Stimulated activated CD8-positive, alpha-beta memory T cell treated with anti-CD3 and anti-CD28 coated beads, Interleukin-4, amount 100 ng/mL, for 24 hours (primary cell): Measurements from ENCODE around the gene ANOS1.
"Not testable (repeated sequence)": the region's sequence is repeated elsewhere in the genome, so short reads cannot be mapped to it uniquely, and the experiment has no call there.

Source experiments
- DNase-seq: peaks from one replicate; pipeline ENCODE4 v3.0.0-alpha.2; 2020; ENCODE audit warnings: low read depth

ANOS1 gene

GRCh38 chrX:8627796-8628195 is 104.1 kb downstream of the ANOS1 start:
- no peak for DNase-seq

GRCh38 chrX:8607326-8607725 is 124.6 kb downstream of the ANOS1 start:
- no peak for DNase-seq

- no peak for DNase-seq
These were observed 127.8 kb downstream of the ANOS1 start for GRCh38 chrX:8604131-8604530.

GRCh38 chrX:8591501-8591900 is 140.4 kb downstream of the ANOS1 start:
- no peak for DNase-seq

GRCh38 chrX:8586953-8587352 is 145.0 kb downstream of the ANOS1 start:
- no peak for DNase-seq

- no peak for DNase-seq
These were observed 152.3 kb downstream of the ANOS1 start for GRCh38 chrX:8579602-8580001.

GRCh38 chrX:8576821-8577220 is 155.1 kb downstream of the ANOS1 start:
- no peak for DNase-seq

GRCh38 chrX:8565729-8566128 is 166.2 kb downstream of the ANOS1 start:
- no peak for DNase-seq

- no peak for DNase-seq
These were observed 183.5 kb downstream of the ANOS1 start for GRCh38 chrX:8548446-8548845.

- no peak for DNase-seq
These were observed 185.2 kb downstream of the ANOS1 start for GRCh38 chrX:8546715-8547114.

GRCh38 chrX:8520791-8521190 is 211.1 kb downstream of the ANOS1 start:
- DNase-seq, result no peak

- no peak for DNase-seq
These were observed 211.8 kb downstream of the ANOS1 start for GRCh38 chrX:8520178-8520577.

- DNase-seq, result no peak
These were observed 227.5 kb downstream of the ANOS1 start for GRCh38 chrX:8504451-8504850.

GRCh38 chrX:8502101-8502500 is 229.8 kb downstream of the ANOS1 start:
- not testable (repeated sequence) for DNase-seq

GRCh38 chrX:8500203-8500602 is 231.7 kb downstream of the ANOS1 start:
- no peak for DNase-seq

- not testable (repeated sequence) for DNase-seq
These were observed 236.9 kb downstream of the ANOS1 start for GRCh38 chrX:8495036-8495435.

- no peak for DNase-seq
These were observed 247.5 kb downstream of the ANOS1 start for GRCh38 chrX:8484360-8484949.
